GM12878 (cell line): ENCODE results near the gene ST7.

Experiments used
- CBFB ChIP-seq: IDR thresholded peaks from 2 replicates; pipeline ENCODE4 v1.6.1; 2016; ENCODE audit warnings: antibody characterized with exemption, low read depth
- CHD1 ChIP-seq: IDR thresholded peaks from 2 replicates; pipeline ENCODE4 v1.6.1; 2012; ENCODE audit warnings: low read depth, low read length, improper control_type of control experiment
- EGR1 ChIP-seq, 2 experiments: IDR thresholded peaks; 1 replicate in 1 of 2; 2 replicates in 1 of 2; pipeline ENCODE4 v1.6.1; 2011 to 2012; ENCODE audit warnings: low read depth in 2 of 2, low read length in 2 of 2, borderline replicate concordance in 1 of 2, mild to moderate bottlenecking in 1 of 2, moderate library complexity in 1 of 2
- NKRF ChIP-seq: fragments of 450-650 bp; conservative IDR thresholded peaks from 2 replicates; pipeline ENCODE4 v1.6.1; 2017; ENCODE audit warnings: mild to moderate bottlenecking, moderate library complexity
- PAX5 ChIP-seq: IDR thresholded peaks from 2 replicates; pipeline ENCODE4 v1.6.1; 2011; ENCODE audit warnings: low read depth, low read length, borderline replicate concordance
- POLR2A ChIP-seq: IDR thresholded peaks from 2 replicates; pipeline ENCODE4 v1.6.1; 2011; ENCODE audit warnings: low read depth, mild to moderate bottlenecking, low read length
- REST ChIP-seq: IDR thresholded peaks from 2 replicates; pipeline ENCODE4 v1.6.1; 2012; ENCODE audit warnings: mild to moderate bottlenecking, low read depth, low read length
- SMARCA5 ChIP-seq: fragments of 450-650 bp; IDR thresholded peaks from 2 replicates; pipeline ENCODE4 v1.6.1; 2017; ENCODE audit warnings: mild to moderate bottlenecking
- SP1 ChIP-seq: IDR thresholded peaks from one replicate; pipeline ENCODE4 v1.6.1; 2011; ENCODE audit warnings: low read depth, low read length
- TCF12 ChIP-seq: IDR thresholded peaks from 2 replicates; pipeline ENCODE4 v1.6.1; 2011; ENCODE audit warnings: low read depth, mild to moderate bottlenecking, low read length
- TF ChIP-seq, protein P1 (sequence below), 3 experiments: IDR thresholded peaks in 2 of 3; conservative IDR thresholded peaks in 1 of 3; 2 replicates each; pipeline ENCODE4 v1.5.1; 2011; ENCODE audit warnings: low read depth in 3 of 3, low read length in 3 of 3, mild to moderate bottlenecking in 3 of 3, control low read depth in 2 of 3, moderate library complexity in 2 of 3, inconsistent platforms in 1 of 3, mixed read lengths in 1 of 3; ENCODE audit not compliant: control insufficient read depth in 2 of 3, insufficient read depth in 1 of 3; ENCODE audit errors: extremely low read depth in 1 of 3
- TF ChIP-seq, protein P2 (sequence below): IDR thresholded peaks from 2 replicates; pipeline ENCODE4 v1.6.1; 2011; ENCODE audit warnings: low read depth, low read length, improper control_type of control experiment, borderline replicate concordance

DNA sequence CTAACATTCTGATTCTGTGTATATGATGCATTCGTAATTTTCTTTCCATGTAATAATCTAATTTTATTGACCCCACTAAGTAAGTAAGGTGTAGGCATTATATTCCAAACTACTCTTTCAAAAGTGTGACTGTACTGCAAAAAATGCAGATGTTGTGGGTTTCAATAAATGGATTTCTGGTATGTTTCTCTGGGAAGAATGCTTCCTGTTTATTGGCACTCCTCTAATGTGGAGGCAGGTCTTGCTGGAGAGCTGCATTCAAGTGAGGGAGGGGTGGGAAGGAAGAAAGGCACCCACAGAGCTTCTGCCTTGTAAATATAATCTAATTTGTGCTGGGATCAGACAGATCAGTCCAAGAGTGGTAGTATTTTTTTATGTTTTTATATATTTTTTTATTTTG, 23.9 kb downstream of the ST7 start:
- no peak for TF ChIP-seq PAX5
- no peak for TF ChIP-seq CBFB
- no peak for TF ChIP-seq SP1
- TF ChIP-seq, protein P1, sequence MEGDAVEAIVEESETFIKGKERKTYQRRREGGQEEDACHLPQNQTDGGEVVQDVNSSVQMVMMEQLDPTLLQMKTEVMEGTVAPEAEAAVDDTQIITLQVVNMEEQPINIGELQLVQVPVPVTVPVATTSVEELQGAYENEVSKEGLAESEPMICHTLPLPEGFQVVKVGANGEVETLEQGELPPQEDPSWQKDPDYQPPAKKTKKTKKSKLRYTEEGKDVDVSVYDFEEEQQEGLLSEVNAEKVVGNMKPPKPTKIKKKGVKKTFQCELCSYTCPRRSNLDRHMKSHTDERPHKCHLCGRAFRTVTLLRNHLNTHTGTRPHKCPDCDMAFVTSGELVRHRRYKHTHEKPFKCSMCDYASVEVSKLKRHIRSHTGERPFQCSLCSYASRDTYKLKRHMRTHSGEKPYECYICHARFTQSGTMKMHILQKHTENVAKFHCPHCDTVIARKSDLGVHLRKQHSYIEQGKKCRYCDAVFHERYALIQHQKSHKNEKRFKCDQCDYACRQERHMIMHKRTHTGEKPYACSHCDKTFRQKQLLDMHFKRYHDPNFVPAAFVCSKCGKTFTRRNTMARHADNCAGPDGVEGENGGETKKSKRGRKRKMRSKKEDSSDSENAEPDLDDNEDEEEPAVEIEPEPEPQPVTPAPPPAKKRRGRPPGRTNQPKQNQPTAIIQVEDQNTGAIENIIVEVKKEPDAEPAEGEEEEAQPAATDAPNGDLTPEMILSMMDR (IDR thresholded peaks at IDR 0.05 in 2 of 3, conservative IDR thresholded peaks at IDR 0.05 in 1 of 3; ENCODE audit: control insufficient read depth in 2 of 3, extremely low read depth in 1 of 3, insufficient read depth in 1 of 3, low read depth in 3 of 3, low read length in 3 of 3) = no peak
- TF ChIP-seq SMARCA5 = no peak
- TF ChIP-seq POLR2A = no peak
- TF ChIP-seq NKRF = no peak
- no peak for TF ChIP-seq REST
- no peak for TF ChIP-seq CHD1
- TF ChIP-seq, protein P2, sequence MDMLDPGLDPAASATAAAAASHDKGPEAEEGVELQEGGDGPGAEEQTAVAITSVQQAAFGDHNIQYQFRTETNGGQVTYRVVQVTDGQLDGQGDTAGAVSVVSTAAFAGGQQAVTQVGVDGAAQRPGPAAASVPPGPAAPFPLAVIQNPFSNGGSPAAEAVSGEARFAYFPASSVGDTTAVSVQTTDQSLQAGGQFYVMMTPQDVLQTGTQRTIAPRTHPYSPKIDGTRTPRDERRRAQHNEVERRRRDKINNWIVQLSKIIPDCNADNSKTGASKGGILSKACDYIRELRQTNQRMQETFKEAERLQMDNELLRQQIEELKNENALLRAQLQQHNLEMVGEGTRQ = no peak
- no peak for TF ChIP-seq EGR1 (IDR thresholded peaks at IDR 0.05; ENCODE audit: borderline replicate concordance in 1 of 2, low read depth in 2 of 2, low read length in 2 of 2)
- no peak for TF ChIP-seq TCF12
